Parathyroid adenoma (tissue), 2 donors: ENCODE measurements around the gene FNTB.
A peak's percentile ranks its signal among the peaks of the same experiment; 100 is the strongest.

ENCODE experiments used
- H2AFZ ChIP-seq: fragments of 300-600 bp; sonication (generic); one replicate; pipeline ENCODE4 v1.7.0; 2017; ENCODE audit warnings: antibody characterized with exemption, mild to moderate bottlenecking
- H3K27ac ChIP-seq: fragments of 300-600 bp; sonication (generic); one replicate; pipeline ENCODE4 v1.7.0; 2017
- H3K27me3 ChIP-seq: fragments of 300-600 bp; sonication (generic); one replicate; pipeline ENCODE4 v1.7.0; 2017; ENCODE audit warnings: low read length; ENCODE audit not compliant: control insufficient read depth, insufficient read depth
- H3K36me3 ChIP-seq: fragments of 300-600 bp; sonication (generic); one replicate; pipeline ENCODE4 v1.7.0; 2017; ENCODE audit warnings: low read length; ENCODE audit not compliant: control insufficient read depth, insufficient read depth
- H3K4me1 ChIP-seq: fragments of 300-600 bp; sonication (generic); one replicate; pipeline ENCODE4 v1.7.0; 2017; ENCODE audit warnings: control low read depth
- H3K4me2 ChIP-seq: fragments of 300-600 bp; sonication (generic); one replicate; pipeline ENCODE4 v1.7.0; 2017; ENCODE audit warnings: low read length
- H3K4me3 ChIP-seq: fragments of 300-600 bp; sonication (generic); one replicate; pipeline ENCODE4 v1.7.0; 2017; ENCODE audit warnings: low read depth, low read length
- H3K79me2 ChIP-seq: fragments of 300-600 bp; sonication (generic); one replicate; pipeline ENCODE4 v1.7.0; 2017; ENCODE audit warnings: control low read depth
- H3K9ac ChIP-seq: fragments of 300-600 bp; sonication (generic); one replicate; pipeline ENCODE4 v1.7.0; 2017; ENCODE audit warnings: mild to moderate bottlenecking
- H3K9me3 ChIP-seq: fragments of 300-600 bp; sonication (generic); one replicate; pipeline ENCODE4 v1.7.0; 2017; ENCODE audit warnings: low read length; ENCODE audit not compliant: control insufficient read depth
- CTCF ChIP-seq: fragments of 300-600 bp; sonication (generic); IDR thresholded peaks from one replicate; pipeline ENCODE4 v1.7.0; 2017; ENCODE audit warnings: antibody characterized with exemption, mild to moderate bottlenecking
- donor health status: primary hyperparathyroidism.

The FNTB gene

GRCh38 chr14:65015391-65015790, 28.7 kb downstream of the FNTB start:
- Histone ChIP-seq H3K4me3 (no peak overlapping the region), H3K9me3 (no peaks in the 10 kb centered on the region), H3K4me1 (peaks cover 3% of the 10 kb centered on the region), H3K79me2 (no peaks in the 10 kb centered on the region), H3K9ac (no peak overlapping the region), H3K27ac (no peak overlapping the region), H3K27me3 (no peaks in the 10 kb centered on the region), H3K36me3 (no peaks in the 10 kb centered on the region), H2AFZ (no peak overlapping the region), H3K4me2 (no peak overlapping the region)
- TF ChIP-seq CTCF = no peak

DNA sequence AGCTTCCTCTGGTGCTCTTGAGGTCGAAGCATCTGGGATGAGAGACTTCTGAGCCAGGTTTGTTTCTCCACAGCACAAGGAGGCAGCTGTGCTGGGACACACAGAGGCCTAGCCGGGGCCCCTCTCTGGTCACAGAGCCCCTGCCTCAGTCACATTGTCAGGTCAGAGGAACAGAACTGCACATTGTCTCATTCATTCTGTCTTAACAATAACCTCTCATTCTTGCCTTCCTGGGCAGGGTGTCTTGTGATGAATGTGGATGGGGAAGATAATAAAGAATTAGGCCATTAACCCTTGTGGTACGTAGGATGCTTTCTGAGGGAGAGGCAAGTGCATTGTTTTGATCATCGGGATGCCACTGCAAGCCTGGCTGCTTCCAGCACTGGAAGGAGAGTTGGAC, 29.8 kb downstream of the FNTB start:
- H3K27ac ChIP-seq = no peak overlapping the region
- H3K36me3 ChIP-seq = no peaks in the 10 kb centered on the region
- no peak overlapping the region for H3K4me2 ChIP-seq
- no peak overlapping the region for H2AFZ ChIP-seq
- no peaks in the 10 kb centered on the region for H3K9me3 ChIP-seq
- no peak for TF ChIP-seq CTCF
- H3K9ac ChIP-seq = no peak overlapping the region
- peaks cover 3% of the 10 kb centered on the region for H3K4me1 ChIP-seq
- no peaks in the 10 kb centered on the region for H3K79me2 ChIP-seq
- H3K27me3 ChIP-seq = no peaks in the 10 kb centered on the region
- H3K4me3 ChIP-seq = no peak overlapping the region

GRCh38 chr14:65019944-65020566, 33.4 kb downstream of the FNTB start:
- TF ChIP-seq CTCF = peak; percentile 78
- no peak overlapping the region for H2AFZ ChIP-seq
- H3K27ac ChIP-seq = no peak overlapping the region
- no peaks in the 10 kb centered on the region for H3K36me3 ChIP-seq
- no peaks in the 10 kb centered on the region for H3K27me3 ChIP-seq
- H3K79me2 ChIP-seq = peaks cover 2% of the 10 kb centered on the region
- H3K4me1 ChIP-seq = peaks cover 3% of the 10 kb centered on the region
- H3K4me2 ChIP-seq = no peak overlapping the region
- no peaks in the 10 kb centered on the region for H3K9me3 ChIP-seq
- no peak overlapping the region for H3K4me3 ChIP-seq
- no peak overlapping the region for H3K9ac ChIP-seq

DNA sequence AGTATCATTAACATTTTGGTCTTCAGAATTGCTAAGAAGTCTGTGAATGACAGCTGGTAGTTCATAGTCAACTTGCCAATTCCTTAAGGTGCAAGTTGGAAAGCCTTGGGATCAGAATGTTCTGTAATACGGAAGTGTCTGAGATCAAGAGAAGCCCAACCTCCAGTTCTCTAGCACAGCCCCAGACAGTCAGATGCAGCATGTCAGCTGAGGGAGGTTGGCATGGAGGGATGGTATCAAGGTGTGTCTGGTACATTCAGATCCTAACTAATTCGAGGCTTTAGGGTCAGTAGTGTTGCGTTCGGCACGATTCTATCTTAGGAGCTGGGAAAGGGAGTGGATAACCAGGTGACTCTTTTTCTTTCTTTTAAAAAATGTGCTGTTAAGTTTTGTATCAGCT, 38.3 kb downstream of the FNTB start:
- H3K36me3 ChIP-seq = no peaks in the 10 kb centered on the region
- H3K4me1 ChIP-seq = peaks cover 2% of the 10 kb centered on the region
- H3K27ac ChIP-seq = no peak overlapping the region

More for the DNA sequence above, 38.3 kb downstream of the FNTB start:
- TF ChIP-seq CTCF = no peak
- no peaks in the 10 kb centered on the region for H3K9me3 ChIP-seq
- no peaks in the 10 kb centered on the region for H3K27me3 ChIP-seq
- H2AFZ ChIP-seq = no peak overlapping the region
- H3K4me2 ChIP-seq = no peak overlapping the region
- H3K79me2 ChIP-seq = peaks cover 2% of the 10 kb centered on the region
- no peak overlapping the region for H3K9ac ChIP-seq
- no peak overlapping the region for H3K4me3 ChIP-seq
